RWPE2 (cell line): ENCODE data around the gene DOK3.
"Not testable (repeated sequence)": the region's sequence is repeated elsewhere in the genome, so short reads cannot be mapped to it uniquely, and the experiment has no call there.

Source experiments
- ATAC-seq: fragments of 200-7000 bp; cut with Tn5 transposase; 3 replicates; pipeline ENCODE4 v1.9.1; 2021; ENCODE audit warnings: low read depth
- DNase-seq: peaks from one replicate; pipeline ENCODE4 v3.0.0-alpha.2; 2020; ENCODE audit warnings: low spot score
- H3K27ac ChIP-seq: fragments of 450-650 bp; 2 replicates; pipeline ENCODE4 v1.5.1; 2017; ENCODE audit warnings: mild to moderate bottlenecking; ENCODE audit not compliant: poor library complexity, severe bottlenecking
- H3K27me3 ChIP-seq: fragments of 250-450 bp; sonication (Bioruptor Pico); 2 replicates; pipeline ENCODE4 v1.5.1; 2021; ENCODE audit warnings: mild to moderate bottlenecking, moderate library complexity; ENCODE audit not compliant: insufficient read depth, poor library complexity, severe bottlenecking
- H3K36me3 ChIP-seq: fragments of 250-450 bp; sonication (Bioruptor Pico); 2 replicates; pipeline ENCODE4 v1.5.1; 2020; ENCODE audit warnings: low read depth, mild to moderate bottlenecking, moderate library complexity
- H3K4me1 ChIP-seq: fragments of 250-450 bp; sonication (Bioruptor Pico); 2 replicates; pipeline ENCODE4 v1.5.1; 2021; ENCODE audit warnings: mild to moderate bottlenecking, moderate library complexity; ENCODE audit not compliant: insufficient read depth, poor library complexity, severe bottlenecking
- H3K4me3 ChIP-seq: fragments of 250-450 bp; sonication (Bioruptor Pico); 2 replicates; pipeline ENCODE4 v1.5.1; 2021; ENCODE audit warnings: mild to moderate bottlenecking, moderate library complexity; ENCODE audit not compliant: severe bottlenecking
- H3K9me3 ChIP-seq: fragments of 250-450 bp; sonication (Bioruptor Pico); 2 replicates; pipeline ENCODE4 v1.5.1; 2021; ENCODE audit warnings: mild to moderate bottlenecking, moderate library complexity; ENCODE audit not compliant: severe bottlenecking
- TF ChIP-seq, protein P1 (sequence below): fragments of 450-650 bp; IDR thresholded peaks from one replicate; pipeline ENCODE4 v1.5.1; 2017; ENCODE audit warnings: mild to moderate bottlenecking, moderate library complexity; ENCODE audit not compliant: poor library complexity, severe bottlenecking

DOK3 gene

DNA sequence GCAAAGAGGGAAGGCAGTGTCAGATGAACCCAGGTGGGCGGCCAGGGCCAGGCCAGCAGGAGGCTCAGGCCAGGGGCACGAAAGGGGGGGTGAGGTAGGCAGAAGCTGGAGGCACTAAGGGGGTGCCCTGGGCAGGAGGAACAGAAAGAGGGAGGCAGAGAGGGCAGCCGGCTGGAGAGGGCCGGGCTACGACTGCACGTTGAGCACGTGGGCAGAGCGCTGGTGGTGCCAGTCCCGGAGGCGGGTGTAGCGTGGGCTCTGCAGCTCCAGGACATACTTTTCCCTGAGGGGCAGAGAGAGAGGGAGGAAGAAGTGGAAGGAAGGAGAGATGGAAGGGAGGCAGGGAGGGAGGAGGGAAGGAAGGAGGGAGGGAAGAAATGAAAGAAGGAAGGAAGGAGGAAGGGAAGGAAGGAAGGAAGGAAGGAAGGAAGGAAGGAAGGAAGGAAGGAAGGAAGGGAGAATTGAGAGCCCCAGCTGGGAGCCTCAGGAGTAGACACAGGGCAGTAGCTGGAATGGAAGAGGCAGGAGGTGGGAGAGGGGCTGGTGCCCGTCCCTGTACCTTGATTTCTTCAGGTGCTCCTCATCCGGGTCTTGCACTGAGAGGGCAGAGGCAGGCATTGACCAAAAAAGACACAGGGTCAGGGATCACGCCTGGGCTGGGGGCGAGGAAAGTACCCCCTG, 19.2 kb downstream of the DOK3 start:
- TF ChIP-seq, protein P1, sequence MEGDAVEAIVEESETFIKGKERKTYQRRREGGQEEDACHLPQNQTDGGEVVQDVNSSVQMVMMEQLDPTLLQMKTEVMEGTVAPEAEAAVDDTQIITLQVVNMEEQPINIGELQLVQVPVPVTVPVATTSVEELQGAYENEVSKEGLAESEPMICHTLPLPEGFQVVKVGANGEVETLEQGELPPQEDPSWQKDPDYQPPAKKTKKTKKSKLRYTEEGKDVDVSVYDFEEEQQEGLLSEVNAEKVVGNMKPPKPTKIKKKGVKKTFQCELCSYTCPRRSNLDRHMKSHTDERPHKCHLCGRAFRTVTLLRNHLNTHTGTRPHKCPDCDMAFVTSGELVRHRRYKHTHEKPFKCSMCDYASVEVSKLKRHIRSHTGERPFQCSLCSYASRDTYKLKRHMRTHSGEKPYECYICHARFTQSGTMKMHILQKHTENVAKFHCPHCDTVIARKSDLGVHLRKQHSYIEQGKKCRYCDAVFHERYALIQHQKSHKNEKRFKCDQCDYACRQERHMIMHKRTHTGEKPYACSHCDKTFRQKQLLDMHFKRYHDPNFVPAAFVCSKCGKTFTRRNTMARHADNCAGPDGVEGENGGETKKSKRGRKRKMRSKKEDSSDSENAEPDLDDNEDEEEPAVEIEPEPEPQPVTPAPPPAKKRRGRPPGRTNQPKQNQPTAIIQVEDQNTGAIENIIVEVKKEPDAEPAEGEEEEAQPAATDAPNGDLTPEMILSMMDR = no peak
- Histone ChIP-seq H3K4me1 (peaks cover 18% of the 10 kb centered on the region), H3K27me3 (no peaks in the 10 kb centered on the region), H3K9me3 (no peaks in the 10 kb centered on the region), H3K4me3 (no peak overlapping the region), H3K36me3 (peaks cover 90% of the 10 kb centered on the region), H3K27ac (peak overlapping the region; percentile 11)
- ATAC-seq (no peak), DNase-seq (no peak)

DNA sequence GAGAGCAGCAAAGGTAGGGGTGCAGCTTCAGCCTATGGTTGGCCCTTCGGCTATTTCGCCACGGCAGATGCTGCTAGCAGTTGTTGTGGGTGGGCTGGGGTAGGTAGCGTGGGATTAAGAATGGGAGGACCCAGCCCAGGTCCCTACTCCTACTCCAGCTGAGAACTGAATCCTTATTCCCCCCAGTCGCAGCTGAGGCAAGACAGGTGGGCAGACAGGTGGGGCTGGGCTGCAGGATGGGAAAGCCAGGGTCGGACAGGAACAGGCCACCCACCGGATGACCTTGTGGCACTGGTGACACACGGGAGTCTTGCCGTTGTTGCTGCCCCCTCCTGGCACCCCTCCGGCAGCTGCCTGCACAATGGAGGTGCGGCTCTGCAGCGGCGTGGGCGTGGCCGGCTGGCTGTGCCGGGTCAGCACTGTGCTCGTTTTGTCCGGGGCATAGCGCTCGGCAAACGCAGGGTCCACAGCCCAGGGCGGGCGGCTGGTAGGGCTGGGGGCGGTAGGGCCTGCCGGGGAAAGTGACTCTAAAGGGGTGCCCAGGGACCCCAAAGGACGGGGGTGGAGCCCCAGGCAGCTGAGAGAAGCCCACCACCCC, 20.4 kb downstream of the DOK3 start:
- no peak overlapping the region for H3K27ac ChIP-seq
- H3K4me3 ChIP-seq = no peak overlapping the region
- peaks cover 82% of the 10 kb centered on the region for H3K36me3 ChIP-seq
- DNase-seq (no peak), ATAC-seq (no peak)
- H3K4me1 ChIP-seq = peaks cover 8% of the 10 kb centered on the region
- no peaks in the 10 kb centered on the region for H3K27me3 ChIP-seq
- no peaks in the 10 kb centered on the region for H3K9me3 ChIP-seq
- TF ChIP-seq, protein P1 = no peak

DNA sequence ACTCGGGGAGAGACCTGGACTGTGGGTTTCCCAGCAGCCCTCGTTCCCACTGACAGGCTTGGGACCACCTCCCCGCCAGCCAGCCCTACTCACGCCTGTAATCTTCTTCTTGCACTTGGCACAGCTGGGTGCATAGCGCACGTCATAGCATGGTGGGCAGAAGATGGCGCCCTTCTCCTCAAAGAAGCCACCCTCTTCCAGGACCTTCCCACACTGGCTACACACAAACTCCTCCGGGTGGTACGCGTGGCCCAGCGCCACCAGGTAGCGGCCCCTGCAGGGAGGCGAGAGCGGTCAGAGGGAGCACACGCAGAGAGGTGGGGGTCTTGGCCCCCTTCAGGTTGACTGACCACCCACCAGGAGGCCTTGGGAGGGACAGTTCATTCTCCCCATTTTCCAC, 21.7 kb downstream of the DOK3 start:
- ATAC-seq (no peak), DNase-seq (no peak)
- Histone ChIP-seq H3K9me3 (no peaks in the 10 kb centered on the region), H3K27me3 (no peaks in the 10 kb centered on the region), H3K4me3 (no peak overlapping the region), H3K36me3 (peaks cover 80% of the 10 kb centered on the region), H3K27ac (no peak overlapping the region), H3K4me1 (no peaks in the 10 kb centered on the region)
- TF ChIP-seq, protein P1 = peak; percentile 15

DNA sequence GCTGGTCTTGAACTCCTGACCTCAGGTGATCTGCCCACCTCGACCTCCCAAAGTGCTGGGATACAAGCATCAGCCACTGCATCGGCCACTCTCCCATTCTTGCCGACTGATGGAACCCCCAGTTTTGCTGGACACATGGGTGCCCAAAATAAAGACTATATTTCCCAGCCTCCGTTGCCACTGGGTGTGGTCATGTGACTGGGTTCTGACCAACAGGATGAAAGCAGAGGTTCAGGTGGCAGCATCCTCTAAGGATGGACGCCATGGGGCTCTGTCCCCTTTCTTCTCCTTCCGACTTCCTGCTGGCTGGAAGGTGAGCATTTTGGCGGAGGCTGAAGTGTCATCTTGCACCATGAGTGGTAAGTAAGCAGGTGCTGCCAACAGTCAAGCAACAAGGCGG, 22.5 kb downstream of the DOK3 start:
- TF ChIP-seq, protein P1 = no peak
- Histone ChIP-seq H3K9me3 (no peaks in the 10 kb centered on the region), H3K27me3 (no peaks in the 10 kb centered on the region), H3K36me3 (peaks cover 72% of the 10 kb centered on the region), H3K4me1 (no peaks in the 10 kb centered on the region), H3K27ac (no peak overlapping the region), H3K4me3 (no peak overlapping the region)
- DNase-seq = no peak
- ATAC-seq = no peak

DNA sequence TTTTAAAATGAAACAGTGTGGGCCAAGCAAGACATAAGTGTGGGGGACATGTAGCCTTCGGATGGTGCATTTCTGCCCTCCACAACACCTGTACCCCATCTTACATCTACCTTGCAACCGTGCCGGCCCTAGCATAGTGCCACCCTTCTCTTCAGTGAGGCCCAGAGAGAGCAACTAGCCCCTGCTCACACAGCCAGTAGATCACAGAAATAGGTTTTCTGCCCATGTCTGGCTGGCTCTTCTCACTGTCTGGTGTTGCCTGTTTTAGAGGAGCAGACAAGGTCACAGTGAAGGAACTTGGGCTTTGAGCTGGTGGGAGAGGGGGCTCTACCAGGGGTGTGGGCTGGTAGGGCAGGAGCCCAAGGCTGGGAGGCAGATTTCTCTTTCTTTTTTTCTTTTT, 23.4 kb downstream of the DOK3 start:
- Histone ChIP-seq H3K27me3 (no peaks in the 10 kb centered on the region), H3K4me3 (no peak overlapping the region), H3K4me1 (no peaks in the 10 kb centered on the region), H3K27ac (no peak overlapping the region), H3K36me3 (peaks cover 68% of the 10 kb centered on the region), H3K9me3 (no peaks in the 10 kb centered on the region)
- ATAC-seq (no peak), DNase-seq (no peak)
- TF ChIP-seq, protein P1 = no peak

DNA sequence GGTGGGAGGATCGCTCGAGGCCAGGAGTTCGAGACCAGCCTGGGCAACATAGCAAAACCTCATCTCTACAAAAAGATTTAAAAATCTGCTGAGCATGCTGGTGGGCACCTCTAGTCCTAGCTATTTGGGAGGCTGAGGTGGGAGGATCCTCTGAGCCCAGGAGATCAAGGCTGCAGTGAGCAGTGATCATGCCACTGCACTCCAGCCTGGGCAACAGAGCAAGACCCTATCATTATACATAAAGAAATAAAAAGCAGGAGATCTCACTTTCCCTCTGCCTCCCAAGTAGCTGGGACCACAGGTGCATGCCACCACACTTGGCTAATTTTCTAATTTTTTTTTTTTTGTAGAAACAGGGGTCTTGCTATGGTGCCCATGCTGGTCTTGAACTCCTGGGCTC, 23.9 kb downstream of the DOK3 start:
- not testable (repeated sequence) for H3K27me3 ChIP-seq, DNase-seq, H3K4me1 ChIP-seq, H3K4me3 ChIP-seq, H3K9me3 ChIP-seq, H3K27ac ChIP-seq, ATAC-seq
- peaks cover 63% of the 10 kb centered on the region for H3K36me3 ChIP-seq
